ENCODE measurements around the gene KNDC1. TPM values are rescaled to one million over a fixed set of nuclear protein-coding genes. Genes with fewer than 3 reads are reported as not detected.

The KNDC1 gene
- total and polyA plus RNA-seq, 2 donors (not counting 3 experiments of a cell fraction or from before 2014, with no cell fraction given), result not detected

DNA sequence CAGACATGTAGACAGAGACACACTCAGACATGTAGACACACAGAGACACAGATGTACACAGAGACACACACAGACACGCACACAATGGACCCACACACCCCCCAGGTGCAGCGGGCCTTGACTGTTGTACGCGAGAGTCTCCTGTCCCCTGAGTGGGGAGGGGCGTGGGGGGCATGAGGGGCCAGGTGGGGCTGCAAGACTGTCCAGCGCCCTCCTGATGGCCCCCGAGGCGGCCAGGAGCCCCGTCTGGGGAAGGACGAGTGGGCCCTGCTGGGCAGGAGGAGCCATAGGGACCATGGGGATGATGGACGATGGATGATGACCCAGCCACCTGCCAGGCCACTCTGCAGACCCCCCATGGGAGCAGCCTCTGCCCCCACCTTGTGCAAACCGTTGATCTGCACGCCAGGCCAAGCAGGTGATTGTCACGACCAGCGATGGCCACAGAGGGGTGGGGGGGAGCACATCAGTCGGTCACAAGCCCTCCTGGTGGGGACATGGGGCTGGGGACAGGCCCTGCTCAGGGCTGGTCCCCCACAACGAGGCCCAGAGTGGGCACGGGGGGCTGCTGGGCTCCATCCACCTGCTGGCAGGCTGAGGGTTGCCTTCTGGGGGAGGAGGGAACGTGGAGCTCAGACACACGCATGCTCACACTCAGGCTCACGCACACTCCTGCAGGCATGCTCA, 89.2 kb downstream of the KNDC1 start:
- FAIRE-seq (no peak), DNase-seq (ENCODE audit: low read depth, low spot score) (no peak)
- no peaks in the 10 kb centered on the region for H3K36me3 ChIP-seq (ENCODE audit: control insufficient read depth in 2 of 2, extremely low read depth in 1 of 2, insufficient read depth in 2 of 2, low read length in 2 of 2)
- no peak overlapping the region for H3K4me2 ChIP-seq (ENCODE audit: insufficient read depth, low read length)
- no peak overlapping the region for H3K4me3 ChIP-seq (replicated peaks in 1 of 3; ENCODE audit: insufficient read depth in 1 of 3, low read depth in 1 of 3, low read length in 3 of 3)
- no peaks in the 10 kb centered on the region for H3K9me1 ChIP-seq (replicated peaks; ENCODE audit: control insufficient read depth, extremely low read depth, insufficient read depth, low read length)
- H3K27me3 ChIP-seq (ENCODE audit: control insufficient read depth in 2 of 2, insufficient read depth in 2 of 2, low read length in 2 of 2), result no peaks in the 10 kb centered on the region
- H3K79me2 ChIP-seq (ENCODE audit: control insufficient read depth, insufficient read depth, low read length), result no peaks in the 10 kb centered on the region
- no peaks in the 10 kb centered on the region for H3K4me1 ChIP-seq (ENCODE audit: control insufficient read depth, extremely low read depth, insufficient read depth, low read length)
- intact Hi-C loops (cut with micrococcal nuclease) (no loop called here), dilution Hi-C loops (cut with MboI; ENCODE audit: extremely low pct_ligation_motif_present, low sequenced_read_pairs) (no loop called here)
- ChIA-PET POLR2A (no interaction called here), CTCF (no interaction called here)
- H4K20me1 ChIP-seq (replicated peaks; ENCODE audit: control insufficient read depth, extremely low read depth, insufficient read depth, low read length), result no peaks in the 10 kb centered on the region
- TF ChIP-seq MAX (IDR thresholded peaks at IDR 0.05; ENCODE audit: insufficient read depth, insufficient read length) (no peak), POLR2A (IDR thresholded peaks at IDR 0.05; ENCODE audit: low read depth, low read length) (no peak), POLR2AphosphoS5 (IDR thresholded peaks at IDR 0.05; ENCODE audit: insufficient read depth, low read depth, low read length) (no peak), GATA2 (IDR thresholded peaks at IDR 0.05; ENCODE audit: insufficient read depth, insufficient read length, low read depth, low read length) (no peak), MYC (IDR thresholded peaks at IDR 0.05; ENCODE audit: low read depth, low read length) (no peak), FOS (IDR thresholded peaks at IDR 0.05; ENCODE audit: borderline replicate concordance, insufficient read depth, low read length) (no peak), EZH2 (IDR thresholded peaks at IDR 0.05; ENCODE audit: borderline replicate concordance, low read depth, low read length, severe bottlenecking) (no peak), JUN (IDR thresholded peaks at IDR 0.05; ENCODE audit: borderline replicate concordance, insufficient read depth, insufficient read length, low read depth) (no peak)
- TF ChIP-seq, protein P1, sequence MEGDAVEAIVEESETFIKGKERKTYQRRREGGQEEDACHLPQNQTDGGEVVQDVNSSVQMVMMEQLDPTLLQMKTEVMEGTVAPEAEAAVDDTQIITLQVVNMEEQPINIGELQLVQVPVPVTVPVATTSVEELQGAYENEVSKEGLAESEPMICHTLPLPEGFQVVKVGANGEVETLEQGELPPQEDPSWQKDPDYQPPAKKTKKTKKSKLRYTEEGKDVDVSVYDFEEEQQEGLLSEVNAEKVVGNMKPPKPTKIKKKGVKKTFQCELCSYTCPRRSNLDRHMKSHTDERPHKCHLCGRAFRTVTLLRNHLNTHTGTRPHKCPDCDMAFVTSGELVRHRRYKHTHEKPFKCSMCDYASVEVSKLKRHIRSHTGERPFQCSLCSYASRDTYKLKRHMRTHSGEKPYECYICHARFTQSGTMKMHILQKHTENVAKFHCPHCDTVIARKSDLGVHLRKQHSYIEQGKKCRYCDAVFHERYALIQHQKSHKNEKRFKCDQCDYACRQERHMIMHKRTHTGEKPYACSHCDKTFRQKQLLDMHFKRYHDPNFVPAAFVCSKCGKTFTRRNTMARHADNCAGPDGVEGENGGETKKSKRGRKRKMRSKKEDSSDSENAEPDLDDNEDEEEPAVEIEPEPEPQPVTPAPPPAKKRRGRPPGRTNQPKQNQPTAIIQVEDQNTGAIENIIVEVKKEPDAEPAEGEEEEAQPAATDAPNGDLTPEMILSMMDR (IDR thresholded peaks at IDR 0.05; ENCODE audit: extremely low read depth in 1 of 2, insufficient read depth in 1 of 2, low read depth in 1 of 2, low read length in 2 of 2), result no peak
- H3K9ac ChIP-seq (replicated peaks; ENCODE audit: extremely low read depth, insufficient read depth, low read length), result no peak overlapping the region
- no peaks in the 10 kb centered on the region for H3K9me3 ChIP-seq (replicated peaks; ENCODE audit: control insufficient read depth, insufficient read depth, low read length)
- no peak overlapping the region for H2AFZ ChIP-seq (ENCODE audit: low read depth, low read length)
- BruUV-seq (replicated peaks), result no TSS peak
- H3K27ac ChIP-seq (ENCODE audit: insufficient read depth, low read depth, low read length), result no peak overlapping the region
